ENCODE results near the gene HLA-DOA. TPM values are rescaled to one million over a fixed set of nuclear protein-coding genes. Genes with fewer than 3 reads are reported as not detected.

The HLA-DOA gene
- total RNA-seq, 1 donor: not detected

GRCh38 chr6:32971242-32971580, 38.2 kb downstream of the HLA-DOA start:
- no peak for DNase-seq (ENCODE audit: low read depth)
- H3K4me3 ChIP-seq (ENCODE audit: low read depth, low read length): peak overlapping the region; percentile 91
- no peak for TF ChIP-seq CTCF (IDR thresholded peaks at IDR 0.05; ENCODE audit: insufficient read depth, low read depth, low read length)

- peak overlapping the region; percentile 91 for H3K4me3 ChIP-seq (ENCODE audit: low read depth, low read length)
- no peak for TF ChIP-seq CTCF (IDR thresholded peaks at IDR 0.05; ENCODE audit: insufficient read depth, low read depth, low read length)
- peak; percentile 93 for DNase-seq (ENCODE audit: low read depth)
These were observed 38.8 kb downstream of the HLA-DOA start for GRCh38 chr6:32970413-32971241.

DNA sequence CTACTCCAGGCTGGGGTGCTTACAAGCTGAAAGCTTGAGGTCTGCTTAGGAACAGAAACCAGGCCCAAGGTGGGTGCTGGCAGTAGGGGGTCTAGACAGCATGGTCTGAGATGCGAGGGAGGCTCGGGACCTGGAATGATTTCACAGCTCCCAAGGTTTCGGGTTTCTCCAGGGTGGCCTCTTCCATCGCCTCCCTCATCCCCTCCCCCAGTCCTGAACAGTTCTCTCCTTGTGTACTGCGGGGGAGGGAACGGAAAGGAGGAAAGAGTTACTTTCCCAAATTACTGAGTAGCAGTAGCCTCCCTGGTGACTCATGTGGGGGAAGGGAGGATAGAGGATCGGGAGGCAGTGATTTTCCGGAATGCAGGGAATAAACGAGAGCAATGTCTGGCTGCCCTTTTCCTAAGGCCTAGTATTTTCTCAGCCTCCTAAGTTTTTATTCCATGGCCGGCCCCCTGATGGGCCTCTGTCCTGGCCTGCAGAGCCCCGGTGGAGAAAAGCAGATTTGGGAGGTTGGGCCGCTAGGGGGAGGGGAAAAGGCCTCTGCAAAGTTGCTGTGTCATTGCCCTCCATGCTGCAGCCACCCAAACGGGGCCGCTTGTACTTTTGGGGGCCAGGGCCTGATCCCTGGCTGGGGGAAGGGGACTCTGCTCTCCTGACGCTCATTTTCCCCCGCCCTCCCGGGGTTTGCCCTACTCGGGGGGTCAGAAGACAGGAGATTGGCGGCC, 39.5 kb downstream of the HLA-DOA start:
- peak; percentile 95 for DNase-seq (ENCODE audit: low read depth)
- TF ChIP-seq CTCF (IDR thresholded peaks at IDR 0.05; ENCODE audit: insufficient read depth, low read depth, low read length): peak; percentile 17
- H3K4me3 ChIP-seq (ENCODE audit: low read depth, low read length): peak overlapping the region; percentile 91

DNA sequence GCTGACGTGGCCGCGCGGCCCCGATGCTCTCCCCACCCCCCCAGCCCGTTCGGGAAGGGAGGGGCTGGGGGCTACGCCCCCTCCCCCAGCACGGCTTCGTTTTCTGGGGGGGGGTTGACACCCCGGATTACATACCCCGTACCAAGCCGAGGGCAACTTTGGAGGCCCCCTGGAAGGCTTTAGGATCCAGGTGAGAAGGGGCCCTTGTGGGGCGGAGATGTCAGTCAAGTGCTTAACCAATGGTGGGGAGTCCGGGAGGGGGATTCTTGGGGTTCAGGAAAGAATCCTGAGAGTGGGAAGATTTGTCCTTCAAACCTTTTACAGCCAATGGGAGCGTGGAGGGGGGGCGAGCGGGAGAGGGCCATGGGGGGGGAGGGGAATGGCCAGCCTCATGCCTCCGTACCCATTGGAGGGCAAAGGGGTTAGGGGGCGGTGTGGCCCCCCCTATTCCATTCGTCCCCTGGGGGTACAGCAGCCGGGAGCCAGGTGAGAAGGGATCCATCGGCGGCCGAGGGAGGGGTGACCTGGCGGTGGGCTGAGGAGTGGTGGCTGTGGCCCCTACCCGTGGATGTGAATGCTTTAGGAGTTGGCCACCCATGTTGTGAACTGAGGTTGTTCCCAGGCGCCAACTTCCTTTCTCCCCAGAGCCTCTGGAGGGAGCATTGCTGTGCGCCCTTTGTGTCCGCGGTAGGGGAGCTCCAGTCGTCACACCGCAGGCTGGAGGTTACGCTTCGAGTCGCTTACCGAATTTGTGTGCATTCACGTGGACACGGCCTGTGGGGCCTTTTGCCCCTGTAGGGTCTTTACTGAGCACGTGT, 40.3 kb downstream of the HLA-DOA start:
- DNase-seq (ENCODE audit: low read depth): peak; percentile 92
- H3K4me3 ChIP-seq (ENCODE audit: low read depth, low read length): peak overlapping the region; percentile 91
- TF ChIP-seq CTCF (IDR thresholded peaks at IDR 0.05; ENCODE audit: insufficient read depth, low read depth, low read length): peak; percentile 19

GRCh38 chr6:32968093-32968866, 41.1 kb downstream of the HLA-DOA start, which contains the start of gene BRD2:
BRD2 (plus strand) TSS chr6:32968594; CDS start chr6:32972899, 4,305 bp downstream.
- peak within 1 kb of the TSS; percentile 91 for H3K4me3 ChIP-seq (ENCODE audit: low read depth, low read length)
- DNase-seq (ENCODE audit: low read depth): peak; percentile 97
- no peak for TF ChIP-seq CTCF (IDR thresholded peaks at IDR 0.05; ENCODE audit: insufficient read depth, low read depth, low read length)
